DMS 273 (cell line): ENCODE measurements around the gene RGS14.
"Not testable (repeated sequence)": the region's sequence is repeated elsewhere in the genome, so short reads cannot be mapped to it uniquely, and the experiment has no call there.

Source experiments
- DNase-seq: peaks from one replicate; lab custom pipeline; 2025; ENCODE audit not compliant: unreplicated experiment; lab: John Stamatoyannopoulos, UW

The RGS14 gene

GRCh38 chr5:177397875-177398390 lies 40.2 kb downstream of the RGS14 start:
- no peak for DNase-seq

DNA sequence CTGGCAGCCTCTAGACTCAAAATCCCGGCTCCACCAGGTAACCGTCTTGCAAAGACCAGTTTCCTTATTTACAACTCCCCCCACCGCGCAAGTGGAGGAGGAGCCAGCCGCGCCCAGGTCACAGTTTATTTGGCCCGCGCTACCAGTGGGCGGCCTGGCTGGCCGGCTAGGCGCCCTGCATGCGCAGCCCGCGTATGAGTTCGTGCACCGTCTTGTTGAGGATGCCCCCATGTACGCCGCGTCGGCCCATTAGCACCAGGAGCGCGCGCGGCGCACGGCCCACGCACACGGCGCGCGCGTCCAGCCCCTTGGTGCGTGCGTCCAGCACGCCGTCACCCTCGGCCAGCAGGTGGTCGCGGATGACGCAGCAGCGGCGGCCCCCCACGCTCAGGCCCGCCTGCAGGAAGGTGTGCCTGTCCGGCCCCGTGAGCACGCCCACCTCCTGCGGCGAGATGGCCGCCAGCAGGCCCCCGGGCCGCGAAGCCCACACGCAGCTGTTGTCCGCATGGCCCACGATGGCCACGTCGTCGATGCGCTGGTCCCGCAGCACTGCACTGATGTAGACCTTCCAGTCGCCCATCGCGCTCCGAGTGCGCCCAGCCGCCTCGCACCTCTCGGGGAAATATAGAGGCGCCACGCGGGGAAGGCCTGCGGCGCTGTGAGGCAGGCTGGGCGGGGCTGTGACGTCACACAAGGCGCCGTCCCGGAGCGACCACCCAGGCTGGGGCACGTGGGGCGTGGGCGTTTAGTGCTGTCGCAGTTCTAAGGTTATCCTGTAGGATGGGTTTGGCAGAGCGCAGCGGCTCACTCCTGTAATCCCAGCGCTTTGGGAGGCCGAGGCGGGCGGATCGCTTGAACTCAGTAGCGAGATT lies 42.5 kb downstream of the RGS14 start, which contains the start of gene PFN3:
Gene PFN3, minus strand, starts transcription at position 665 of the 872 bp plus-strand sequence. Its CDS starts 85 bp downstream, at position 580.
- no peak for DNase-seq

GRCh38 chr5:177402271-177403043 lies 44.7 kb downstream of the RGS14 start:
- DNase-seq, result no peak

DNA sequence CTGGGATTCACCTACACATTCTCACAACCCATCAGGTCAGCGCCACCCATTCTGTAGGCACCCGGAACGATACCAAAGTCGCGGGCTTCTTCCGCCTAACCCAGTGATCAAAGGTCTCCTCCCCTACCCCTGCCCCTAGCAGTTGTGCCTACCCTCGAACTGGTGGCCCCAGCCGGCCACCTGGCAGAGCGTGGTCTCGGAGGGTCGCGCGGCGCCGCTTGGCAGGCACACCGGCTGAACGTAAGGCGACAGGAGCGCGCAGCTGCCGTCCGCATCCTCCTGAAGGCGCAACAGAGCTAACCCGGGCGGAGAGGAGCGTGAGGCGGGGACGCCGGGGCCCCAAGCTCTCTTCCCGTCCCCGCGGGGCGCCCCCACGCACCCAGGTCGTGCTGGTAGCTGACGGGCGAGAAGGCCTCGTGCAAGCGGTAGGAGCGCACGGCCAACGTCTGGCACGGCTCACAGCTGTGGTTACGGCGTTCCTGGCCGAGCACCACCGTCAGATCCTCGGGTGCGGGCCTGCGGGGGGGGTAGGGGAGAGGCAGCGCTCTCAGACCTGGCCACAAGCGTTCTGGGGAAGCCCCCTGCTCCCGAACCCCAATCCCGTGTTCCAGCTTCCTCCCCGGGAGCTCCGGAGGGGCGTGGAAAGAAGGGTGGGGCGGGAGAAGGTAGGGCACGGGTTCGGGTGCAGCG lies 45.5 kb downstream of the RGS14 start:
- DNase-seq, result peak; percentile 77

- peak; percentile 92 for DNase-seq
These were observed 46.3 kb downstream of the RGS14 start for GRCh38 chr5:177403792-177404640.

DNA sequence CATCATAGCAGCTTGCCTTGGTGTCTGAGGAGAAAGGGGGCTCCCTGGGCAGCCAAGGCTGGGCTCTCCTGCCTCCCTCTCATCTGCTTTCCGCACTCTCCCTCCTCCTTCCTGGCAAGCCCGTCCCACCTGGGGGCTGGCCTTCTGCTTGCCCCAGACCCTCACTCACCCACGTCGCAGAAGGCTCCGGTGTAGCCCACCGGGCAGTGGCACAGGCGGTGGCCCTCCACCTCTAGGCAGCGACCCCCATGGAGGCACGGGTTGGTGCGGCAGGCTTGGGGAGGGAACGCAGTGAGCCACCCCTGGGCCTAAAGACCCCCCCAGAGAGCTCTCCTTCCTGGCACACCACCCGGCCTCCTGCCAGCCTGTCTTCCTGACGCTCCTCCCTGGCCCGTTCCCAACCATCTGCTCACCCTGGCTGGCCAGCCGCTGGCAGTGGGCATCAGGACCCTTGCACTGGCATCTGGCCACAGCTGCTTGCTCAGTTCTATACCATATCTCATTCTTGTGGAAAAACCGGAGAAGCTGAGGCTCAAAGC lies 47.0 kb downstream of the RGS14 start:
- DNase-seq, result peak; percentile 87

DNA sequence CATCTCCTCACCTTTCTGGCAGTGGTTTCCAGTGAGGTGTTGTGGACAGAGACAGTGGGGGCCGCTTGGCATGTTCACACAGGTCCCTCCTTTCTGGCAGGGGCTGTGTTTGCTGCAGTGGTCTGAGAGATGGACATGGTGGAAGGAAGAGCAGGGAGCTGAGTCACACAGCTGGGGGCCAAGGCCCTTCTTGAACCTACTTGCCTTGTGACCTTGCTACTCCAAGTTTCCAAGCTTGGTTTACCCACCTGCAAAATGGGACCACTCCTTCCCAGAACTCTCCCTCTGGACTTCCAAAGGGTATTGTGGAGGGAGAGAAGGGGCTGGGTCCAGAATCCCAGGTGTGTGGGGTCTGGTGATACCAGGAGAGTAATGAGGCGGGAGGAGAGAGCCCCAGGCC lies 47.6 kb downstream of the RGS14 start:
- no peak for DNase-seq

DNA sequence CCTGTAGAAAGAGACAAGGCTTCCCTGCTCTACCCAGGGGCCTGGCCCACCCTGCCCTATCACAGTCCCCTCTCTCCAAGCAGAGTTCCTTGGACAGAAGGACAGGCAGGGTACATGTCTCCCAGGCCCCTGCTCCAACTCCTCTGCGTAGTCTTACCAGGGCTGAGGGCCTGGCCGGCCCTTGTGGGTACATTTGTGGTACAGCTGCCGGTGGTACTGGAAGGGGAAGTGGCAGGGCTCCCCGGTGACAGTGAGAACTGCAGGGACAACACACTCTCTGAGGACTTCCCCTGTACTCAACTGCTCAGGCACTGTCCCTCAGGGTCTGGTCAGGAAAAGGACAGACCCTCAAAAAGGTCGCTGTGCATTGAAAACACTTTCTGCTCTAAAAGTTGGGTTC lies 48.1 kb downstream of the RGS14 start:
- no peak for DNase-seq

DNA sequence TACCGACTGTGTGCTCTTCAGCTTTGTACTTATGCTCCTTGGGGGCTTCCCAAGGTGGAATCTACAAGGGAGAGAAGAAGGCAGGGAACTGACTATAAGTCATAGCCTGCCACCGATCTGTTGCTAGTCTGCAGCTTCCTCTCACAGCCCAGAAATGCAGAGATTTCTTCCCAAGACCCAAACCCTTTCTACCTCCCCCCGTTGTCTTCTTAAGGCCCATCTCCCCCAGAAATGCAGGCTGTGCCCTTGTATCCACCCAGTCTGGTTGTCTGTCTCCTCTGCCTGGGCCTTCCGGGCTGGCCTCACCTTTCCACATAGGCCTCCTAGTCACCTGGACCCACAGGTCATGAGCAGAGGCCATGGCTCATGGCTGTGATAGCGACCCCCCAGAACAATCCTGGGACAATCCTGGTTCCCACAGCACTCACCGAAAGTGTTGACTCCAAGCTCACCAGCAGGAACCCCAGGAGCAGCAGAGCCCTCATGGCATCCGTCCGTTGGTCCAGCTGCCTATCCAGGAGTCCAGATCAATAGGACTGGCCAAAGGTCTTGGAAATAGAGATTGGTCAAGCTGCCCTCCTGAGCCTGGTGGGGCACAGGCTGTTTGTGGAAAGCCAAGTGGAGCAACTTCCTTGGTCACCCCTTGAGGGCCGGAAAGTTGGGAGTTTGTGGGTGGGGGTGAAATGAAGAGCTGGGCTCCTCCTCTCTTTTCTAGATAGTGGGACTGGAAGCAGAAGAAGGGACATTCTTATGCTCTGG lies 51.5 kb downstream of the RGS14 start, which contains the start of gene F12:
Gene F12, minus strand, starts transcription at position 522 of the 759 bp plus-strand sequence. Its CDS starts 37 bp downstream, at position 485.
- no peak for DNase-seq

DNA sequence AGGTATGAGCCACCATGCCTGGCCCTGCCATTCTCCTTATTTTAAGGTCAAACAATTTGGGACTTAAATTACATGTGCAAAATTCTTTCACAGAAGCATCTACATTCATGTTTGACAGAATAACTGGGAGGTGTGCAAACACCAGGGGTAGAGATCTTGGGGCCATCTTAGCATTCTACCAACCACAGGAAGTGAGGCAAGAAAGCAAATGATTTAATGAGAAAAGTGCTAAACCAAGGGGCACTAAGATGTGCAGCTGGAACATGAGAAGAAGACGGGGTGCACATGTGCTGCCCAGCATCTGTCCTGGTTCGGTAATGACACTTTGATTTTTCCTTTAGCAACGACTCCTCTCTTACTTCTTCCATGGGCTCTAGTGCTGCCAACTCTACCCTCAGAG lies 52.9 kb downstream of the RGS14 start:
- no peak for DNase-seq

- no peak for DNase-seq
These were observed 55.0 kb downstream of the RGS14 start for GRCh38 chr5:177412603-177413233.

GRCh38 chr5:177414481-177414880 lies 56.8 kb downstream of the RGS14 start:
- no peak for DNase-seq

DNA sequence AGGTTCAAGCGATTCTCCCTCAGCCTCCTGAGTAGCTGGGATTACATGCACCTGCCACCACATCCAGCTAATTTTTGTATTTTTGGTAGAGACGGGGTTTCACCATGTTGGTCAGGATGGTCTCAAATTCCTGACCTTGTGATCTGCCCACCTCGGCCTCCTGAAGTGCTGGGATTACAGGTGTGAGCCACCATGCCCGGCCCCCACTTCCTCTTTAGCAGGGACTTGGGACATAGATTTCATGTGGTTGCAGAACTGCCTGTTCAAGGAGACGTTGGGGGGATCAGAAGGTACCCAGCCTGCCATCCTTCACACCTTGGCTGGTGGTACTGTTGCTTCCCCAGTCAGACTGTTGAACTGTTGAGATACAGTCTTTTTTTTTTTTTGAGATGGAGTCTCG lies 59.4 kb downstream of the RGS14 start:
- DNase-seq, result not testable (repeated sequence)

- no peak for DNase-seq
These were observed 61.3 kb downstream of the RGS14 start for GRCh38 chr5:177419046-177419445.

GRCh38 chr5:177420472-177420871 lies 62.7 kb downstream of the RGS14 start:
- not testable (repeated sequence) for DNase-seq

DNA sequence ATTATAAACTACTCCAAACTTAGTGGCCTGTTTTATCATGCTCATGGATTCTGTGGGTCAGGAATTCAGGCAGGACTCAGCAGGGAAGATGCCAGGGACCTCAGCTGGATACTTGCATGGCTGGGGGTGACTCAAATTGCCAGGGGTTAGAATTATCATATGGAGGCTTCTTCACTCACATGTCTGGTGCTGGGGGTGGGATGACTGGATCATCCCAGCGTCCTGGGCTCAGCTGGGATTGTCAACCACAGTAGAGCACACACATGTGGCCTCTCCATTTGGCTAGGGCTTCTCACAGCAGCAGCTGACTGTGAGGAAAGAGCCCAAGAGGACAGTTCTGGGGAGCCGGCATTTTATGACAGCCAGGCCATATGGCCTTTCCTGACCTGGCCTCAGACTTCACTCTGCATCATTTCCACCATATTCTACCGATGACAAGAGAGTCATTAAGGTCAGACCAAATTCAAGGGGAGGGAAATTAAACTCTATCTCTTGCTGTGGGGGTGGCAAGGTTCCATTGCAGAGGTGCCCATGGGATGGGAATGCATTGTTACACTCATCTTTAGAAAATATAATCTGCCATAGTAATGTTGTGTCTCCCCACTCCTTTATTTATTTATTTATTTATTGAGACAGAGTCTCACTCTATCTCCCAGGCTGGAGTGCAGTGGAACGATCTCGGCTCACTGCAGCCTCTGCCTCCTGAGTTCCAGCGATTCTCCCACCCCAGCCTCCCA lies 63.5 kb downstream of the RGS14 start:
- DNase-seq, result no peak
